Spleen (tissue), 11 donors: Measurements from ENCODE around the gene FUT6. TPM values are rescaled to one million over a fixed set of nuclear protein-coding genes. Genes with fewer than 3 reads are reported as not detected.

Experiments
- DNase-seq: peaks from one replicate; pipeline ENCODE4 v3.0.0-alpha.2; 2020
- H3K27ac ChIP-seq, 8 donors: fragments of 200-600 bp; sonication (generic) in 7 of 8; 1 replicate in 4 of 8; 2 replicates in 4 of 8; pipeline versions ENCODE4 v1.5.0 to v1.8.0; 2016 to 2021; ENCODE audit warnings: inconsistent platforms in 4 of 8, mild to moderate bottlenecking in 4 of 8, moderate library complexity in 1 of 8
- H3K27me3 ChIP-seq, 7 donors: fragments of 200-600 bp; sonication (generic) in 6 of 7; replicated peaks in 1 of 7; 1 replicate in 4 of 7; 2 replicates in 3 of 7; pipeline versions ENCODE4 v1.5.0 to v1.8.0; 2016 to 2021; ENCODE audit warnings: inconsistent platforms in 3 of 7, mild to moderate bottlenecking in 1 of 7
- H3K36me3 ChIP-seq, 6 donors: fragments of 200-600 bp; sonication (generic) in 5 of 6; 1 replicate in 4 of 6; 2 replicates in 2 of 6; pipeline versions ENCODE4 v1.5.0 to v1.8.0; 2016 to 2021; ENCODE audit warnings: inconsistent platforms in 2 of 6
- H3K4me1 ChIP-seq, 6 donors: fragments of 200-600 bp; sonication (generic) in 5 of 6; 1 replicate in 3 of 6; 2 replicates in 3 of 6; pipeline versions ENCODE4 v1.5.0 to v1.8.0; 2016 to 2021; ENCODE audit warnings: inconsistent platforms in 3 of 6
- H3K4me3 ChIP-seq, 8 donors: fragments of 200-600 bp; sonication (generic) in 7 of 8; 1 replicate in 4 of 8; 2 replicates in 4 of 8; pipeline versions ENCODE4 v1.5.0 to v1.8.0; 2016 to 2021; ENCODE audit warnings: inconsistent platforms in 4 of 8, mild to moderate bottlenecking in 4 of 8, moderate library complexity in 2 of 8
- H3K9me3 ChIP-seq, 8 donors: fragments of 200-600 bp; sonication (generic) in 7 of 8; 1 replicate in 4 of 8; 2 replicates in 4 of 8; pipeline versions ENCODE4 v1.5.0 to v1.8.0; 2016 to 2021; ENCODE audit warnings: inconsistent platforms in 4 of 8
- CTCF ChIP-seq, 11 experiments: fragments of 200-600 bp in 7 of 11; fragments of 450-650 bp in 4 of 11; sonication (generic) in 4 of 11; IDR thresholded peaks in 8 of 11; conservative IDR thresholded peaks in 3 of 11; 1 replicate in 7 of 11; 2 replicates in 4 of 11; pipeline versions ENCODE4 v1.4.0 to v1.8.0; 2016 to 2021; ENCODE audit warnings: antibody characterized with exemption in 11 of 11, inconsistent platforms in 4 of 11, mild to moderate bottlenecking in 1 of 11
- POLR2A ChIP-seq, 3 donors: fragments of 450-650 bp; IDR thresholded peaks; one replicate each; pipeline ENCODE4 v1.5.1; 2017; ENCODE audit warnings: antibody characterized with exemption in 3 of 3, mild to moderate bottlenecking in 1 of 3
- POLR2AphosphoS5 ChIP-seq, 3 donors: sonication (generic); formaldehyde crosslinking; IDR thresholded peaks; one replicate each; pipeline ENCODE4 v1.5.1; 2017; ENCODE audit warnings: antibody characterized with exemption in 3 of 3
- WGBS, 5 donors: extraction: QIAGEN DNeasy Blood & Tissue Kit in 3 of 5; methylation state at CpG; one replicate each; pipeline versions ENCODE4 v1.1.5 to v1.1.7; 2013 to 2018; 5-methylcytosine and 5-hydroxymethylcytosine counted together
- intact Hi-C: fragments of 100-400 bp; cut with DNase I; formaldehyde crosslinking; loops from one replicate; pipeline ENCODE4 v1.15.0; 2023; ENCODE audit warnings: low total_unique reads
- polyA plus RNA-seq, 3 donors: library from polyadenylated mRNA; stranded (reverse); fragments of 200-250 nt; gene quantifications; one replicate each; pipeline ENCODE4 v1.2.1, GENCODE V29; 2013
- total RNA-seq, 7 donors: library from RNA; depleted of rRNA in 3 of 7; stranded (reverse); fragments of >200 nt in 3 of 7; fragmentation: NEBNext Ultra II Directional in 4 of 7; extraction: Animal tissue kit (Norgen Biotek cat#: 25700) in 4 of 7; gene quantifications; one replicate each; pipeline versions ENCODE4 v1.1.0 to v1.2.1, GENCODE V29; 2016 to 2021
- donor health status: healthy with polysubstance abuse.
- donor health status: DM: no; HTN: no; CAD: no; lungs with moderate emphysema.
- donor health status: DM: no; HTN: no; CAD: no.
- donor health status: Bipolar disorder and iron deficiency.
- donor health status: healthy.
- donor health status: DM: no; HTN: no; CAD: no.
- donor health status: DM: yes; HTN: yes; CAD: no.

FUT6 gene
- total and polyA plus RNA-seq, 10 donors: 0.06 to 0.44 (median 0.13) TPM; not detected in 5

- TF ChIP-seq CTCF (IDR thresholded peaks at IDR 0.05 in 8 of 11, conservative IDR thresholded peaks at IDR 0.05 in 3 of 11) (no peak), POLR2AphosphoS5 (IDR thresholded peaks at IDR 0.05) (no peak), POLR2A (IDR thresholded peaks at IDR 0.05) (no peak)
- H3K9me3 ChIP-seq: peaks cover 0 to 4% (median 0%) of the 10 kb centered on the region in 8 donors
- no peak for DNase-seq
- H3K27ac ChIP-seq: peak overlapping the region in 6 of 8 donors; percentile 69 to 85 (median 78)
- no peaks in the 10 kb centered on the region for H3K36me3 ChIP-seq
- intact Hi-C loops: no loop called here
- peaks cover 4 to 32% (median 25%) of the 10 kb centered on the region in 6 donors for H3K4me1 ChIP-seq
- H3K27me3 ChIP-seq: peaks cover 0 to 47% (median 21%) of the 10 kb centered on the region in 7 donors
- peak overlapping the region in 7 of 8 donors; percentile 43 to 73 (median 51) for H3K4me3 ChIP-seq
- WGBS, 5 donors: 17 to 31% (median 21%) methylated on average over 25 to 37 of the region's 37 CpGs
Observed at GRCh38 chr19:5827342-5827890, 12.1 kb downstream of the FUT6 start.

GRCh38 chr19:5826531-5827341 lies 12.8 kb downstream of the FUT6 start:
- intact Hi-C loops: no loop called here
- peaks cover 0 to 50% (median 21%) of the 10 kb centered on the region in 7 donors for H3K27me3 ChIP-seq
- H3K9me3 ChIP-seq: peaks cover 0 to 4% (median 0%) of the 10 kb centered on the region in 8 donors
- peak overlapping the region in 3 of 8 donors; percentile 5 to 85 (median 79) for H3K27ac ChIP-seq
- 14 to 21% (median 18%) methylated on average over 22 to 24 of the region's 24 CpGs for WGBS, 5 donors
- TF ChIP-seq CTCF (IDR thresholded peaks at IDR 0.05 in 8 of 11, conservative IDR thresholded peaks at IDR 0.05 in 3 of 11) (no peak), POLR2AphosphoS5 (IDR thresholded peaks at IDR 0.05) (peak in 1 of 3 donors; percentile 30), POLR2A (IDR thresholded peaks at IDR 0.05) (no peak)
- DNase-seq: peak; percentile 77
- peaks cover 4 to 32% (median 25%) of the 10 kb centered on the region in 6 donors for H3K4me1 ChIP-seq
- no peaks in the 10 kb centered on the region for H3K36me3 ChIP-seq
- peak overlapping the region in 2 of 8 donors; percentile 45 to 73 for H3K4me3 ChIP-seq

- DNase-seq: no peak
- intact Hi-C loops: no loop called here
- WGBS, 5 donors: 88 to 94% (median 90%) methylated on average over 21 of the region's 21 CpGs
- H3K4me1 ChIP-seq: peaks cover 4 to 32% (median 25%) of the 10 kb centered on the region in 6 donors
- no peak overlapping the region for H3K27ac ChIP-seq
- H3K27me3 ChIP-seq: peaks cover 0 to 38% (median 21%) of the 10 kb centered on the region in 7 donors
- H3K4me3 ChIP-seq: no peak overlapping the region
- H3K9me3 ChIP-seq: peaks cover 0 to 4% (median 0%) of the 10 kb centered on the region in 8 donors
- TF ChIP-seq POLR2A (IDR thresholded peaks at IDR 0.05) (no peak), POLR2AphosphoS5 (IDR thresholded peaks at IDR 0.05) (no peak), CTCF (IDR thresholded peaks at IDR 0.05 in 8 of 11, conservative IDR thresholded peaks at IDR 0.05 in 3 of 11) (no peak)
- H3K36me3 ChIP-seq: no peaks in the 10 kb centered on the region
Observed at GRCh38 chr19:5825178-5825577, 14.3 kb downstream of the FUT6 start.

DNA sequence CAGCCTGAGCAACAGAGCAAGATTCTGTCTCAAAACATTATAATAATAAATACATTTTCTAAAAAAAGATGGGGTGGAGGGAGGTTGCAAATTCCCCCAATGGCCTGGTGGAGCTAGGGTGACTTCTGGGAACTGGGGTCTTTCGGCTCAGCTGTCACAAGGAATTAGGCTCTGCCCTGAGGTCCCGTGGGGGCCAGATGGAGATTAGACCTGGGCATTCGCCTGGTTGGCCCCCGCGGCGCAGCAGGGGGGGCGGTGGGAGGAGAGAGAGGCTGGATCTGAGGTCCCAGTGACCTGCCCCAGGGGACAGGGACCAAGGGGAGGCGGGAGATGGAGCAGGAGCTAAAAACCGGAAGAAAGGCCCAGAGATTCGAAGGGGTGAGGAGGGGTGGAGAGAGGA lies 14.8 kb downstream of the FUT6 start:
- WGBS, 5 donors: 89 to 95% (median 90%) methylated on average over 10 of the region's 10 CpGs
- no peak overlapping the region for H3K27ac ChIP-seq

More for the DNA sequence above, 14.8 kb downstream of the FUT6 start:
- TF ChIP-seq CTCF (IDR thresholded peaks at IDR 0.05 in 8 of 11, conservative IDR thresholded peaks at IDR 0.05 in 3 of 11) (no peak), POLR2AphosphoS5 (IDR thresholded peaks at IDR 0.05) (no peak), POLR2A (IDR thresholded peaks at IDR 0.05) (no peak)
- DNase-seq: no peak
- Histone ChIP-seq H3K27me3 (peaks cover 0 to 34% (median 19%) of the 10 kb centered on the region in 7 donors), H3K36me3 (no peaks in the 10 kb centered on the region), H3K9me3 (peaks cover 0 to 4% (median 0%) of the 10 kb centered on the region in 8 donors), H3K4me3 (no peak overlapping the region), H3K4me1 (peaks cover 4 to 31% (median 25%) of the 10 kb centered on the region in 6 donors)
- intact Hi-C loops: no loop called here
